ENCODE measurements around the gene ZNF816. TPM values are rescaled to one million over a fixed set of nuclear protein-coding genes. Genes with fewer than 3 reads are reported as not detected.
"Not testable (repeated sequence)": the region's sequence is repeated elsewhere in the genome, so short reads cannot be mapped to it uniquely, and the experiment has no call there.

The ZNF816 gene
- polyA plus RNA-seq, 10 donors = 5.2 to 8.6 (median 7.3) TPM

DNA sequence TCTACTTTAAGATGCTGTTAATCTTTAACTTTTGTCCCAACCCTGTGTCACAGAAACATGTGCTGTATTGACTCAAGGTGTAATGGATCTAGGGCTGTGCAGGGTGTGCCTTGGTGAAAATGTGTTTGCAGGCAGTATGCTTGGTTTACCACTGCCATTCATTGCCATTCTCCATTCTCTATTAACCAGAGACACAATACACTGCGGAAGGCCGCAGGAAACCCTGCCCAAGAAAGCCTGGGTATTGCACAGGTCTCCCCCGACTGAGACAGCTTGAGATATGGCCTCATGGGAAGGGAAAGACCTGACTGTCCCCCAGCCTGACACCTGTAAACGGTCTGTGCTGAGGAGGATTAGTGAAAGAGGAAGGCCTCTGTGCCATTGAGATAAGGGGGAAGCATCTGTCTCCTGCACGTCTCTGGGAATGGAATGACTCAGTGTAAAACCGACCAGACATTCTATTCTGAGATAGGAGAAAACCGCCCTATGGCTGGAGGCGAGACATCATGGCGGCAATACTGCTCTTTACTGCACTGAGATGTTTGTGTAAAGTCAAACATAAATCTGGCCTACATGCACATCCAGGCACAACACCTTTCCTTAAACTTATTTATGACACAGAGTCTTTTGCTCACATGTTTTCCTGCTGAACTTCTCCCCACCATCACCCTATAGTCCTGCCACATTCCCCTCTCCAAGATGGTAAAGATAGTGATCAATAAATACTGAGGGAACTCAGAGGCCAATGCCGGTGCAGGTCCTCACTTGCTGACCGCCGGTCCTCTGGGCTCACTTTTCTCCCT, 26.3 kb downstream of the ZNF816 start:
- DNase-seq = no peak

- DNase-seq = no peak
Measured at GRCh38 chr19:52935434-52935833, 27.2 kb downstream of the ZNF816 start.

- DNase-seq = not testable (repeated sequence)
Measured at GRCh38 chr19:52924641-52925040, 38.0 kb downstream of the ZNF816 start.

DNA sequence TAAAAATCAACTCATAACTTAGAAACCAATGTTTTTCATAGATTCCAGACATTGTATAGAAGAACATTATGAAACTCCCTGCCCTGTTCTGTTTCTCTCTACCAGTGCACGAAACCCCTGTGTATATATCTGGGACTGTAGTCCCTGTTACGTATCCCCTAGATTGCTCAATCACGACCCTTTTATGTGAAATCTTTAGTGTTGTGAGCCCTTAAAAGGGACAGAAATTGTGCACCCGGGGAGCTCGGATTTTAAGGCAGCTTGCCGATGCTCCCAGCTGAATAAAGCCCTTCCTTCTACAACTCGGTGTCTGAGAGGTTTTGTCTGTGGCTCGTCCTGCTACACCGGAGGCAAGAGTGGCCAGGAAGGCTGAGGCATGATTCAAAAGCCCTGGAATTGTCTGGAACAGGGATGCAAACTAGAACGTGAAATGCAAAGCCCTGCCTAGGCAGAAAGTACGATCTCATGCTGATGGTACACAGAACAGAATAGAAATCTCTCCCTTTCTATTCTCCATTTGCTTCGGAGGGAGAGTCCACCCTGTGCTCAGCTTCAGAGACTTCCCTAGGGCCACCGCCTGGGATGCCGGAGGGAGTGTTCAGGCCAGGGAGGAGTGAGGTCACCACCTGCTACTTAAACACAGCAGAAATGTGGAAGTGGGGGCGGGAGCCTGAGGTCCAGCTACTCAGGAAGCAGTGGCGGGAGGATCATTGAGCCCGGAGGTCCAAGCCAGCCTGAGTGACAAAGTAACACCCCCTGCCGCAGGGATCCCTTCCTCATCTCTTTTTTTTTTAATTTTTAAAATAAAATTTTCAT, 38.7 kb downstream of the ZNF816 start:
- peak; percentile 6 to 52 (median 14) for DNase-seq

DNA sequence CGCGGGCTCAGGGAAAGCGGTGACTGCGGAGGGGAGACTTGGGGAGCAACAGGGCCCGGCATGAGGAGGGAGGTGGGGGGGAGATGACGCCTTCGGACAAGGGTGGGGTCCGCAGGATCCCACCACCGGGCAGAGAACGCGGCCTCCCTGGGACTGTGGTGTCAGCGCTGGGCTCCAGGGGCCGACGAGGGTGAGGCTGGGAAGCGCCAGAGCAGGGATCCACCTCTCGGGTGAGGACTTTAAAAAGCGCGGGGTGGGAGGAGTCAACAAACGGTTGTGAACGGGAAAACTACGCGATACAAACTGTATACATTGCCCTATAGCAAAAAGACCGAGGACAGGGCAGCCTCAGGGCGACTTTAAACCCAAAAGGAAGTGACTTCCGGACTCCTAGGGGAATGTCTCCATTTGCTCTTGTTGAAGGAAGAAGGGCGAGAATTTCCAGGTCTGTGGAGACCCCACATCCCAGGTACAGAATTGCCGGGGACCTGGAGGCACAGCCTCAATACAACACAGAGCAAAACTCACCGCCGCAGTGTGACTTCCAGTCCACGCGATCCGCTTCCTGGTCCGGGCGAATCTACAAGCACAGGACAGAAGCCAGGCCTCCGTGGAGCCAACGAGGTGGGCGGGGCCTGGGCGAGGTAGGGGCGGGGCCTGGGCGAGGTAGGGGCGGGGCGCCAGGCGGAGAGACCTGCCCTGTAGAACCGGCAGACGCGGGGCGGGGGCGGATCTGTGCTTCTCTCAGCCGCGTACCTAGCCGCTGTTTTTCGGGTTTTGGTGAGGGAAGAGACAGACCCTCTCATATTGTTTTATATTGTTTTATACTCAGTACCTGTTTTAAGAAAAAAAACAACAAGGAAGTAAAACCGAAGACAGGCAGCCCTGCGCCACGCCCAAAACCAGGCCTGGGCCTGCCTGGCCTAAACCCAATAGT, 39.6 kb downstream of the ZNF816 start, which contains the start of gene ZNF888:
Gene ZNF888 (minus strand): TSS at position 588 of the 937 bp plus-strand sequence. CDS start 5,555 bp downstream, outside the sequence.
- peak; percentile 66 to 90 (median 72) for DNase-seq

DNA sequence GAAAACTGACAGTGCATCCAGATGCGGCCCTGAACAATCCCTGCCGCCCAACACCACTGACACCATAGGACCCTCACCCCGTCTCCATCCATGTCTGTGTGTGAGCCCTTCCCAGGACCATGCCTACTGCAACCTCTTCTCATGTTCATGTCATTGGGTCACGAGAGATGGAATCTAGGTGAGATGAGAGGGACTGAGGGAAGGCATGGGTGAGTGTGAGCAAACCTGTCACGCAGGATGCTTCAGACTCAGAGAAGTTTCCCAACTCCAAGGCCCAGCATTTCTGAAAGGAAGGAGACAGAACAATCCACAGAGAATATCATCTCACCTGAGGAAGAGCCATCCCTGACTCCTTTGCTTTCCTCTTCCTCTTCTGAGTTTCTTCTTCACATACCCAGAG, 45.1 kb downstream of the ZNF816 start:
- no peak for DNase-seq

GRCh38 chr19:52910648-52911047, 52.0 kb downstream of the ZNF816 start:
- no peak for DNase-seq

DNA sequence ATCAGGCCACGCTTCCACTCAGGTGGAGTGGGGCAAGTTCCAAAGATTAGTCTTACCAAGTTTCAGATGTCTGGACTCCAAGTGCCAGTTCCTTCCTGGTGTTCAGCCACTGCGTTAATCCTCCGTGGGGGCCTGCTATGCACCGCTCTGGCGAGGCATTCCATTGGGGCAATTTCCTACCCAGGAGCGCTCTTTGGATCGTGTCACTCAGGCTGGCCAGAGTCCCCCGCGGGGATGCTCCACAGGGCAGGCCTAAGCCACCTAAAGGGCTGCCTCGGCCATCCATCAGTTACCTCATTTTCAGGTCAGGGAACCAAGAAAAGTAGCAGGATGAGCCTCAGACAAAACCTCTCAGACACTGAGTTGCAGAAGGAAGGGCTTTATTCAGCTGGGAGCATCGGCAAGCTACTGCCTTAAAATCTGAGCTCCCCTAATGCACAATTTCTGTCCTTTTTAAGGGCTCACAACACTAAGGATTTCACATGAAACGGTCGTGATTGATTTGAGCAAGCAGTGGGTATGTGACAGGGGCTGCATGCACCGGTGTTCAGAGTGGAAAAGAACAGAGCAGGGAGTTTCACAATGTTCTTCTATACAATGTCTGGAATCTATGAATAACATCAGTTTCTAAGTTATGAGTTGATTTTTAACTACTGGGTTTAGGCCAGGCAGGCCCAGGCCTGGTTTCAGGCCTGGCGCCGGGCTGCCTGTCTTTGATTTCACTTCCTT, 58.5 kb downstream of the ZNF816 start:
- not testable (repeated sequence) for DNase-seq

GRCh38 chr19:52901842-52902241, 60.8 kb downstream of the ZNF816 start:
- no peak for DNase-seq

Other genes with a start within 250 kb of the ZNF816 start
- gene ZNF611, start 227.8 kb downstream of the ZNF816 start, polyA plus RNA-seq (ENCODE audit: insufficient read length in 10 of 10) = 10 to 100 TPM in 1 of 10 donors, 1 to 10 TPM in 9; 4.9 to 10.3 (median 7.2) TPM
- gene ZNF600, start 176.1 kb downstream of the ZNF816 start, polyA plus RNA-seq (ENCODE audit: insufficient read length in 10 of 10) = 1 to 10 TPM; 1.3 to 5.1 (median 3.5) TPM
- 10 to 100 TPM in 3 of 10 donors, 1 to 10 TPM in 7; 6.6 to 11.4 (median 8.3) TPM for gene ZNF28, start 141.2 kb downstream of the ZNF816 start, polyA plus RNA-seq (ENCODE audit: insufficient read length in 10 of 10)
- 10 to 100 TPM; 13.2 to 22.5 (median 18.1) TPM for gene ZNF468, start 105.3 kb downstream of the ZNF816 start, polyA plus RNA-seq (ENCODE audit: insufficient read length in 10 of 10)
- gene ZNF320, start 65.2 kb downstream of the ZNF816 start, polyA plus RNA-seq (ENCODE audit: insufficient read length in 10 of 10) = 10 to 100 TPM in 9 of 10 donors, 1 to 10 TPM in 1; 9.9 to 30.9 (median 14.8) TPM
- gene ZNF888, start 39.5 kb downstream of the ZNF816 start, polyA plus RNA-seq (ENCODE audit: insufficient read length in 10 of 10) = 1 to 10 TPM; 2.2 to 3.9 (median 2.9) TPM
- gene ERVV-1, start 51.0 kb upstream of the ZNF816 start, polyA plus RNA-seq (ENCODE audit: insufficient read length in 10 of 10) = under 1 TPM in 1 of 10 donors, not detected in 9; 0.25 TPM
- under 1 TPM in 1 of 10 donors, not detected in 9; 0.05 TPM for gene ERVV-2, start 81.9 kb upstream of the ZNF816 start, polyA plus RNA-seq (ENCODE audit: insufficient read length in 10 of 10)
- gene ZNF160, start 140.5 kb upstream of the ZNF816 start, polyA plus RNA-seq (ENCODE audit: insufficient read length in 10 of 10) = 10 to 100 TPM; 12.1 to 31.1 (median 18.5) TPM
- 10 to 100 TPM in 7 of 10 donors, 1 to 10 TPM in 3; 8.6 to 15.0 (median 11.5) TPM for gene ZNF415, start 170.0 kb upstream of the ZNF816 start, polyA plus RNA-seq (ENCODE audit: insufficient read length in 10 of 10)
- gene ZNF347, start 196.2 kb upstream of the ZNF816 start, polyA plus RNA-seq (ENCODE audit: insufficient read length in 10 of 10) = 10 to 100 TPM in 1 of 10 donors, 1 to 10 TPM in 9; 4.3 to 10.5 (median 7.6) TPM
- gene ZNF665, start 230.5 kb upstream of the ZNF816 start, polyA plus RNA-seq (ENCODE audit: insufficient read length in 10 of 10) = 1 to 10 TPM; 2.4 to 5.2 (median 4.2) TPM